ENCODE measurements around the gene KIF24. TPM values are rescaled to one million over a fixed set of nuclear protein-coding genes. Genes with fewer than 3 reads are reported as not detected.

The KIF24 gene
- total RNA-seq, 4 donors from 2014 or later, result 1.5 to 2.9 (median 1.6) TPM

DNA sequence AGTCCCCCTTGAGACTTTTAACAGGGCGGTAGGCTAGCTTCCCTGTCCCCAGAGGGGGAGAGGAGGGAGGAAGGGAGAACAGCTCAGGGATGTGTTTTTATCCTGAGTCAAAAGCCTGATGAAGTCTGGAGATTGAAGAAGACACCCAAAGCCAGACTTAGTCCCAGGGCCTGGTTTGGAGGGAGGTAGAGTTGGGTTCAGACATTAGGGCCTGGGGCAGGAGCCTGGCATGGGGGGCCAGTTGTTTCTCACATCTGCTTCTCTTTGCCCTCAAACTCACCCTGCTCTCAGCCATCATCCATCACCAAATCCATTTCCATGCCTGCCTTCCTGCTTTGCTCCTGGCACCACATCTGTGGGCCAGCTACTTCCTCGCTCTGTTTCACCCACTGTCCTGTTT is 44.7 kb upstream of the KIF24 start:
- 94% methylated on average over 1 to 2 of the region's 2 CpGs for WGBS, 2 donors
- H3K36me3 ChIP-seq, result peaks cover 0 to 37% (median 18%) of the 10 kb centered on the region in 3 donors
- no peaks in the 10 kb centered on the region for H3K9me3 ChIP-seq
- peaks cover 8 to 32% (median 16%) of the 10 kb centered on the region in 3 donors for H3K4me1 ChIP-seq
- H3K4me3 ChIP-seq, result no peak overlapping the region
- TF ChIP-seq POLR2A (IDR thresholded peaks at IDR 0.05), result no peak
- TF ChIP-seq, protein P1, sequence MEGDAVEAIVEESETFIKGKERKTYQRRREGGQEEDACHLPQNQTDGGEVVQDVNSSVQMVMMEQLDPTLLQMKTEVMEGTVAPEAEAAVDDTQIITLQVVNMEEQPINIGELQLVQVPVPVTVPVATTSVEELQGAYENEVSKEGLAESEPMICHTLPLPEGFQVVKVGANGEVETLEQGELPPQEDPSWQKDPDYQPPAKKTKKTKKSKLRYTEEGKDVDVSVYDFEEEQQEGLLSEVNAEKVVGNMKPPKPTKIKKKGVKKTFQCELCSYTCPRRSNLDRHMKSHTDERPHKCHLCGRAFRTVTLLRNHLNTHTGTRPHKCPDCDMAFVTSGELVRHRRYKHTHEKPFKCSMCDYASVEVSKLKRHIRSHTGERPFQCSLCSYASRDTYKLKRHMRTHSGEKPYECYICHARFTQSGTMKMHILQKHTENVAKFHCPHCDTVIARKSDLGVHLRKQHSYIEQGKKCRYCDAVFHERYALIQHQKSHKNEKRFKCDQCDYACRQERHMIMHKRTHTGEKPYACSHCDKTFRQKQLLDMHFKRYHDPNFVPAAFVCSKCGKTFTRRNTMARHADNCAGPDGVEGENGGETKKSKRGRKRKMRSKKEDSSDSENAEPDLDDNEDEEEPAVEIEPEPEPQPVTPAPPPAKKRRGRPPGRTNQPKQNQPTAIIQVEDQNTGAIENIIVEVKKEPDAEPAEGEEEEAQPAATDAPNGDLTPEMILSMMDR (IDR thresholded peaks at IDR 0.05), result no peak
- no peak for DNase-seq
- intact Hi-C loops (cut with DNase I), result no loop called here
- H3K27ac ChIP-seq, result no peak overlapping the region
- no peaks in the 10 kb centered on the region for H3K27me3 ChIP-seq

GRCh38 chr9:34372467-34373011 is 43.5 kb upstream of the KIF24 start:
- H3K4me1 ChIP-seq, result peaks cover 8 to 29% (median 14%) of the 10 kb centered on the region in 3 donors
- H3K36me3 ChIP-seq, result peaks cover 0 to 49% (median 18%) of the 10 kb centered on the region in 3 donors
- H3K9me3 ChIP-seq, result no peaks in the 10 kb centered on the region
- 77 to 92% methylated on average over 13 to 14 of the region's 41 CpGs for WGBS, 2 donors
- no peak overlapping the region for H3K4me3 ChIP-seq
- no peaks in the 10 kb centered on the region for H3K27me3 ChIP-seq
- TF ChIP-seq, protein P1 (IDR thresholded peaks at IDR 0.05), result no peak
- no peak for TF ChIP-seq POLR2A (IDR thresholded peaks at IDR 0.05)
- no peak for DNase-seq
- intact Hi-C loops (cut with DNase I), result no loop called here
- no peak overlapping the region for H3K27ac ChIP-seq

DNA sequence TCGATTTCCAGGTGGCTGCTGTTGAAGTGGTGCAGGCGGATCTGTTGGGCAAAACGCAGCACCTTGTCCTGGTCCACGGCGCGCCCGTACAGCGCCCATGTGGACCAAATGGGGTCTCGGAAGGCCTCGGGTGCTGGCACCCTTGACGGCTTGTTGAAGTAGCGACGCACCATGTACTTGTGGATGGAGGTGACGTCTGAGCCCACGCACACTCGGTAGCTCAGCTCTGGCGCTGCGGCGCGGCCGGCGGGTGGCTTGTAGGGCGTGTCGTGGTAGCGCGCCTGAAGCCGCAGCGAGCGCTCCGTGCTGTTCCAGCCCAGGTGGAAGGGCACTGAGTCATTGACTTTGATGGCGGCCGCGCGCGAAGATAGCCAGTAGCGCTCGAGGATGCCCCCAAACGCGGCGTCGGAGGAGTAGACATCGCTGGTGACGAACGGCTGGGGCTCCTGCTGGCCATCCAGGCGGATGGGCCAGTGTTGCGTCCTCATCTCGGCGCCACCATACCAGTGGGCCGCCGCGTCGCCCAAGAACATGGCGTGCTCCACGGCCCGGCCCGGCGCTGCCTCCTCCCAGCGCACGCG is 42.9 kb upstream of the KIF24 start:
- no peak overlapping the region for H3K27ac ChIP-seq
- peaks cover 8 to 24% (median 11%) of the 10 kb centered on the region in 3 donors for H3K4me1 ChIP-seq
- H3K4me3 ChIP-seq, result no peak overlapping the region
- no peaks in the 10 kb centered on the region for H3K27me3 ChIP-seq
- 88 to 96% methylated on average over 8 to 25 of the region's 60 CpGs for WGBS, 2 donors
- intact Hi-C loops (cut with DNase I), result no loop called here
- DNase-seq, result no peak
- TF ChIP-seq, protein P1 (IDR thresholded peaks at IDR 0.05), result no peak
- no peak for TF ChIP-seq POLR2A (IDR thresholded peaks at IDR 0.05)
- no peaks in the 10 kb centered on the region for H3K9me3 ChIP-seq
- H3K36me3 ChIP-seq, result peaks cover 0 to 55% (median 18%) of the 10 kb centered on the region in 3 donors

DNA sequence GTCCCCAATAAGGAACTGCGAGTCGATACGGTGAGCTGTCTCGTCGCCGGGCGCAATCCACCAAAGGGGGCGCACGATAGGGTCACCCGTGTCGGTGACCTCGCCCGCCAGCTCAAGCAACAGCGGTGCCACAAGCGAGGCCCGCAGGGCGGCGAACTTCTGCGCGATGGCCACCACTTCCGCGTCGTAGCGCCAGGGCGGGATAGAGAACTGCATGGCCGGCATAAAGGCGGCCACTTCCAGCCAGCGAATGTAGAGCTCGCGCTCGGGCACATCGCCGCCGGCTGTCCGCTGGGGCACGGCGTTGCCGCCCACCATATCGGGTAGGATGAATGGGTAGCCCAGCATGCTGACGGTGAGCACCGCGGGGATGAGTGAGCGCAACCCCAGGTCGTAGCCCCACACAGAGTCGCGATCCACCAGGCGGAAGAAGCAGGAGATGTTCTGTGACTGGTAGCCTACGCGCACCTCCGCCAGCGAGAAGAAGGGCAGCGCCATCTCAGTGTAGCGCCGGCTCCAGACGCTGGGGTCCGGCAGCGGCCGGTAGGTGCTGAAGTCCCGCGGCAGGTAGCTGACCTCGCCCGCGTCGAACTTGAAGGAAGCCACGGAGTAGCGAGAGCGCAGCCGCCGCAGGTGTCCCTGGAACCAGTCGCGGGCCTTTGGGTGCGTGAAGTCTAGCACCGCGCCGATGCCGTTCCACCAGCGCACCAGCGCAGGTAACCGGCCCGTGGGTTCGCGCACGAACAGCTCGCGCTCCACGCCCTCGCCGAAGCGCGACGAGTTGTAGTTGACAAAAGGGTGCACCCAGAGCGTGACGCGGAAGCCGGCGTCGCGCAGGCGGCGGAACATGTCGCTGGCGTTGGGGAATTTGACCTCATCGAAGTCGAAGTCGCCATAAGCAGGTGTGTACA is 42.2 kb upstream of the KIF24 start:
- 84 to 89% methylated on average over 15 to 32 of the region's 105 CpGs for WGBS, 2 donors
- H3K9me3 ChIP-seq, result no peaks in the 10 kb centered on the region
- H3K4me1 ChIP-seq, result peaks cover 5 to 19% (median 11%) of the 10 kb centered on the region in 3 donors
- H3K27ac ChIP-seq, result no peak overlapping the region
- H3K27me3 ChIP-seq, result no peaks in the 10 kb centered on the region
- intact Hi-C loops (cut with DNase I), result no loop called here
- H3K36me3 ChIP-seq, result peaks cover 0 to 55% (median 18%) of the 10 kb centered on the region in 3 donors
- H3K4me3 ChIP-seq, result peak overlapping the region in 3 of 4 donors; percentile 13 to 31 (median 19)
- TF ChIP-seq, protein P1 (IDR thresholded peaks at IDR 0.05), result peak in 1 of 6 experiments; percentile 6
- TF ChIP-seq POLR2A (IDR thresholded peaks at IDR 0.05), result no peak
- DNase-seq, result no peak
